ENCODE data around the gene ADRB2. TPM values are rescaled to one million over a fixed set of nuclear protein-coding genes. Genes with fewer than 3 reads are reported as not detected.

ADRB2 gene
- total RNA-seq, 1 experiment from 2014 or later, result 0.26 TPM

- Histone ChIP-seq H3K23me2 (ENCODE audit: insufficient read length, low read depth, low read length, poor library complexity, severe bottlenecking) (no peaks in the 10 kb centered on the region), H2BK120ac (ENCODE audit: low read depth, low read length, poor library complexity, severe bottlenecking) (no peak overlapping the region), H3K9me3 (ENCODE audit: control insufficient read depth, low read depth, low read length) (no peaks in the 10 kb centered on the region), H3K27me3 (ENCODE audit: insufficient read depth, low read length) (no peaks in the 10 kb centered on the region), H4K91ac (ENCODE audit: insufficient read length, low read depth, low read length) (no peak overlapping the region), H3K4me2 (ENCODE audit: insufficient read depth, insufficient read length, low read length) (no peak overlapping the region), H3K56ac (ENCODE audit: insufficient read length, low read depth, low read length) (no peak overlapping the region), H3K9ac (ENCODE audit: extremely low read depth, insufficient read length, low read length) (no peak overlapping the region), H2BK20ac (ENCODE audit: low read depth, low read length, poor library complexity, severe bottlenecking) (no peak overlapping the region), H2BK15ac (ENCODE audit: low read depth, low read length) (no peak overlapping the region), H4K5ac (ENCODE audit: insufficient read length, low read depth, low read length) (no peak overlapping the region), H3K14ac (ENCODE audit: insufficient read depth, low read length) (no peak overlapping the region), H4K8ac (replicated peaks; ENCODE audit: insufficient read length, low read depth, low read length) (no peak overlapping the region), H2BK5ac (ENCODE audit: insufficient read length, low read length) (no peak overlapping the region), H4K20me1 (ENCODE audit: control insufficient read depth, insufficient read depth, insufficient read length) (no peaks in the 10 kb centered on the region), H3T11ph (ENCODE audit: low read length) (no peak overlapping the region), H3K79me2 (ENCODE audit: insufficient read depth, low read length) (no peaks in the 10 kb centered on the region), H2BK12ac (ENCODE audit: insufficient read length, low read depth, low read length) (no peak overlapping the region), H2AK5ac (ENCODE audit: insufficient read length, low read length) (no peak overlapping the region), H3K27ac (ENCODE audit: insufficient read length, low read depth, low read length) (no peak overlapping the region), H3K4ac (ENCODE audit: low read depth, low read length) (no peak overlapping the region), H3K23ac (ENCODE audit: insufficient read length, low read depth, low read length) (no peak overlapping the region), H3K4me1 (ENCODE audit: insufficient read depth, low read length) (peaks cover 2% of the 10 kb centered on the region; the same call in 1 of the 2 replicates), H3K79me1 (ENCODE audit: insufficient read depth, low read depth, low read length, poor library complexity, severe bottlenecking) (no peaks in the 10 kb centered on the region), H2AFZ (ENCODE audit: low read length) (no peak overlapping the region), H3K18ac (ENCODE audit: insufficient read length, low read depth, low read length) (no peak overlapping the region)
- Mint-ChIP-seq H3K4me1 (peaks cover 5 to 10% of the 10 kb centered on the region in 2 experiments), H3K27me3 (ENCODE audit: low read depth) (no peaks in the 10 kb centered on the region), H3K4me3 (no peak overlapping the region), H3K9me3 (no peaks in the 10 kb centered on the region), H3K36me3 (ENCODE audit: insufficient read depth in 1 of 3, low read depth in 3 of 3) (no peaks in the 10 kb centered on the region), H3K27ac (peak overlapping the region in 1 of 3 experiments; percentile 44; a peak in 1 of 7 replicates)
- no peak for DNase-seq
- no peak for TF ChIP-seq CTCF (conservative IDR thresholded peaks at IDR 0.05)
Measured at GRCh38 chr5:148778882-148779281, 47.5 kb upstream of the ADRB2 start.

Data from H9 (cell line).